Thoracic aorta (tissue), 2 donors: ENCODE data around the gene DPM3. TPM values are rescaled to one million over a fixed set of nuclear protein-coding genes. Genes with fewer than 3 reads are reported as not detected.

Experiments used
- ATAC-seq: fragments of 150-250 bp; one replicate; pipeline ENCODE4 v1.8.0; 2017; ENCODE audit warnings: low read depth; ENCODE audit not compliant: insufficient number of reproducible peaks, low FRiP score
- DNase-seq: peaks from one replicate; pipeline ENCODE4 v3.0.0-alpha.2; 2020; ENCODE audit warnings: low spot score
- H3K27ac ChIP-seq, 2 donors: fragments of 200-600 bp; sonication (generic); 1 replicate in 1 of 2; 2 replicates in 1 of 2; pipeline ENCODE4 v1.5.1; 2016; ENCODE audit warnings: mild to moderate bottlenecking in 2 of 2, moderate library complexity in 2 of 2
- H3K27me3 ChIP-seq: fragments of 200-600 bp; sonication (generic); replicated peaks from 2 replicates; pipeline ENCODE4 v1.6.0; 2016; ENCODE audit warnings: mild to moderate bottlenecking; ENCODE audit not compliant: insufficient read depth
- H3K36me3 ChIP-seq: fragments of 200-600 bp; sonication (generic); one replicate; pipeline ENCODE4 v1.5.1; 2016
- H3K4me1 ChIP-seq, 2 donors: fragments of 200-600 bp; sonication (generic); 1 replicate in 1 of 2; 2 replicates in 1 of 2; pipeline versions ENCODE4 v1.5.1 to v1.6.0; 2016; ENCODE audit warnings: low read depth in 2 of 2, mild to moderate bottlenecking in 1 of 2; ENCODE audit not compliant: control insufficient read depth in 1 of 2
- H3K4me3 ChIP-seq: fragments of 200-600 bp; sonication (generic); 2 replicates; pipeline ENCODE4 v1.5.1; 2016; ENCODE audit warnings: mild to moderate bottlenecking
- H3K9me3 ChIP-seq: fragments of 200-600 bp; sonication (generic); 2 replicates; pipeline ENCODE4 v1.5.1; 2016
- CTCF ChIP-seq: fragments of 200-600 bp; sonication (generic); IDR thresholded peaks from one replicate; pipeline ENCODE4 v1.5.1; 2019; ENCODE audit warnings: antibody characterized with exemption
- total RNA-seq, 2 donors: library from RNA; depleted of rRNA; stranded (reverse); fragments of >200 nt; gene quantifications; one replicate each; pipeline versions ENCODE4 v1.1.0 to v1.2.3, GENCODE V29; 2016

The DPM3 gene
- total RNA-seq, 2 donors from 2014 or later = 28.8 to 68.6 TPM

- no peak for TF ChIP-seq CTCF
- Histone ChIP-seq H3K4me1 (peaks cover 17 to 43% of the 10 kb centered on the region in 2 donors), H3K9me3 (no peaks in the 10 kb centered on the region), H3K27ac (peak overlapping the region in 1 of 2 donors; percentile 28), H3K36me3 (no peaks in the 10 kb centered on the region), H3K4me3 (peak overlapping the region; percentile 80), H3K27me3 (no peaks in the 10 kb centered on the region)
- DNase-seq (no peak), ATAC-seq (no peak)
Measured at GRCh38 chr1:155125946-155126555, 14.3 kb downstream of the DPM3 start.

GRCh38 chr1:155125511-155125945 is 14.8 kb downstream of the DPM3 start:
- H3K27ac ChIP-seq = no peak overlapping the region
- DNase-seq (no peak), ATAC-seq (no peak)
- peaks cover 17 to 43% of the 10 kb centered on the region in 2 donors for H3K4me1 ChIP-seq
- no peaks in the 10 kb centered on the region for H3K27me3 ChIP-seq
- H3K9me3 ChIP-seq = no peaks in the 10 kb centered on the region
- no peaks in the 10 kb centered on the region for H3K36me3 ChIP-seq
- H3K4me3 ChIP-seq = no peak overlapping the region
- TF ChIP-seq CTCF = no peak

- Histone ChIP-seq H3K9me3 (no peaks in the 10 kb centered on the region), H3K27ac (no peak overlapping the region), H3K27me3 (no peaks in the 10 kb centered on the region), H3K36me3 (no peaks in the 10 kb centered on the region), H3K4me3 (no peak overlapping the region), H3K4me1 (peaks cover 16 to 36% of the 10 kb centered on the region in 2 donors)
- no peak for TF ChIP-seq CTCF
- DNase-seq (no peak), ATAC-seq (no peak)
Measured at GRCh38 chr1:155124503-155125463, 15.5 kb downstream of the DPM3 start.

DNA sequence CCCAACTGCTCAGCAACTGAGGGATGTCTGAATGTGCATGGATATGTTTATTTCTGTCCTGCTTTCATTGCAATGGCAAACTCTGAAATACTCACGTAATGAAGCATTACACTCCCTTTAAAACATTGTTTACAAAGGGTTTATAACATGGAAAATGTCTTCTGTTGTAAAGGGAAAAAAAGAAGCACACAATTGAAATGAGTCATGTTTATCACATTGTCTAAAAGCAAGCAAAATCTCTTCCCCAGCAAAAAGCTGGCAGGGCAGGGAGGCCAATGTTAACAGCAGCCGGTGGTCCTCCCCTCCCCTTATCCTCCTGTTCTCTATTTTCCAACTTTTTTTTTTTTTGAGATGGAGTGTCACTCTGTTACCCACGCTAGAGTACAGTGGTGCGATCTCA is 16.5 kb downstream of the DPM3 start:
- DNase-seq (no peak), ATAC-seq (no peak)
- Histone ChIP-seq H3K4me1 (peaks cover 9 to 27% of the 10 kb centered on the region in 2 donors), H3K36me3 (no peaks in the 10 kb centered on the region), H3K27ac (no peak overlapping the region), H3K9me3 (no peaks in the 10 kb centered on the region), H3K27me3 (no peaks in the 10 kb centered on the region), H3K4me3 (no peak overlapping the region)
- TF ChIP-seq CTCF = no peak

DNA sequence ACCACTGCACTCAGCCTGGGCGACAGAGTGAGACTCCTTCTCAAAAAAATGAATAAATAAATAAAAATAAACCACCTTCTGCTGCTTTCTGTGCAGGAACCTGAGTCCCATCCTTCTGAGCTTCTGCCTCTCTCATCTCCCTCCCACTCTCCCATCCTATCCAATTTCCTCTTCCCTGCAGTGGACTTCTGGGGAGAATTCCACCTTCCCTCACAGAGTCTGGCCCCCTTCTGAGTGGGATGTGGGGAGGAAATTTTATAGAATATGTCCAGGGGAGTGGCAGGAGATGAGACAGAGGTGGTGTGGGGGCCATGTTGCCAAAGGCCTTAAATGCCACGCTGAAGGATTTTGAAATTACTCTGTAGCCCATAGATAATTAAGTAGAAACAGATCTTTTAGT is 18.0 kb downstream of the DPM3 start:
- no peak for DNase-seq
- ATAC-seq = no peak
- Histone ChIP-seq H3K4me3 (no peak overlapping the region), H3K27me3 (no peaks in the 10 kb centered on the region), H3K4me1 (peaks cover 0 to 15% of the 10 kb centered on the region in 2 donors), H3K9me3 (no peaks in the 10 kb centered on the region), H3K27ac (no peak overlapping the region), H3K36me3 (no peaks in the 10 kb centered on the region)
- no peak for TF ChIP-seq CTCF
